ENCODE measurements around the gene B3GNT7.
A peak's percentile ranks its signal among the peaks of the same experiment; 100 is the strongest.
"Not testable (repeated sequence)": the region's sequence is repeated elsewhere in the genome, so short reads cannot be mapped to it uniquely, and the experiment has no call there.

Gene B3GNT7

GRCh38 chr2:231401101-231401500 lies 5.6 kb downstream of the B3GNT7 start:
- not testable (repeated sequence) for DNase-seq (ENCODE audit: low spot score)

DNA sequence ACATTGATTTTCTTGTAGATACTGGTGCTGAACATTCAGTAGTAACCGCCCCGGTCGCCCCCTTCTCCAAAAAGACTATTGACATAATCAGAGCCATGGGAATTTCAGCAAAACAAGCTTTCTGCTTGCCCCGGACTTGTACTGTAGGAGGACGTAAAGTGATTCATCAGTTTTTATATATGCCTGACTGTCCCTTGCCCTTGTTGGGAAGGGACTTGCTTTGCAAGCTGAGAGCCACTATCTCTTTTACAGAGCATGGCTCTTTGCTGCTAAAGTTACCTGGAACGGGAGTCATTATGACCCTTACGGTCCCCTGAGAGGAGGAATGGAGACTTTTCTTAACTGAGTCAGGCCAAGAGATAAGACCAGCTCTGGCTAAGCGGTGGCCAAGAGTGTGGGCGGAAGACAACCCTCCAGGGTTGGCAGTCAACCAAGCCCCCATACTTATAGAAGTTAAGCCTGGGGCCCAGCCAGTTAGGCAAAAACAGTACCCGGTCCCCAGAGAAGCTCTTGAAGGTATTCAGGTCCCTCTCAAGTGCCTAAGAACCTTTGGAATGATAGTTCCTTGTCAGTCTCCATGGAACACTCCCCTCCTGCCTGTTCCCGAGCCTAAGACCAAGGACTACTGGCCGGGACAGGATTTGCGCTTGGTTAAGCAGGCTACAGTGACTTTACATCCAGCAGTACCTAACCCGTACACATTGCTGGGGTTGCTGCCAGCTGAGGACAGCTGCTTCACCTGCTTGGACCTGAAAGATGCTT lies 8.1 kb downstream of the B3GNT7 start:
- not testable (repeated sequence) for DNase-seq (ENCODE audit: low spot score)

DNA sequence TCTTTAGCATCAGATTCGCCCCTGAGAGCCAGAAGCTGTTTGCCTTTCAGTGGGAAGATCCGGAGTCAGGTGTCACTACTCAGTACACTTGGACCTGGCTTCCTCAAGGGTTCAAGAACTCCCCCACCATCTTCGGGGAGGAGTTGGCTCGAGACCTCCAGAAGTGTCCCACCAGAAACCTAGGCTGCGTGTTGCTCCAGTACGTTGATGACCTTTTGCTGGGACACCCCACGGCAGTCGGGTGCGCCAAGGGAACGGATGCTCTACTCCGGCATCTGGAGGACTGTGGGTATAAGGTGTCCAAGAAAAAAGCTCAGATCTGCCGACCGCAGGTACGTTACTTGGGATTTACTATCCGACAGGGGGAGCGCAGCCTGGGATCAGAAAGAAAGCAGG lies 8.7 kb downstream of the B3GNT7 start:
- DNase-seq (ENCODE audit: low spot score) = not testable (repeated sequence)

DNA sequence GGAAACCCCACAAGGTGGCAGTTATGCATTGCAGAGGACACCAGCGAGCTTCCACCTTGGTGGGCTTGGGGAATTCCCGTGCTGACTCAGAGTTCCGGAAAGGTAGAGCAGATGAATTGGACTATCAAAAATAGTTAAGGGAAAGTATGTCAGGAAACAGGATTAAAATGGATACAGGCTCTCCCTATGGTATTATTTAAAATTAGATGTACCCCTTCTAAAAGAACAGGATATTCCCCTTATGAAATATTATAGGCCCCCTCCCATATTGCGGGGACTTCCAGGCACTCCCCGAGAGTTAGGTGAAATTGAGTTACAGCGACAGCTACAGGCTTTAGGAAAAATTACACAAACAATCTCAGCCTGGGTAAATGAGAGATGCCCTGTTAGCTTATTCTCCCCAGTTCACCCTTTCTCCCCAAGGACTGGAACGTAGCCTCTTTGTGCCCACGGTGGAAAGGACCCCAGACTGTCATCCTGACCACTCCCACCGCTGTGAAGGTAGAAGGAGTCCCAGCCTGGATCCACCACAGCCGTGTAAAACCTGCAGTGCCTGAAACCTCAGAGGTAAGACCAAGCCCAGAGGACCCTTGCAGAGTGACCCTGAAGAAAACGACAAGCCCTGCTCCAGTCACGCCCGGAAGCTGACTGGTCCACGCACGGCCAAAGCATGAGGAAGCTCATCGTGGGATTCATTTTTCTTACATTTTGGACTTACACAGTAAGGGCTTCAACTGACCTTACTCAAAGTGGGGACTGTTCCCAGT lies 10.3 kb downstream of the B3GNT7 start:
- DNase-seq (ENCODE audit: low spot score) = not testable (repeated sequence)

DNA sequence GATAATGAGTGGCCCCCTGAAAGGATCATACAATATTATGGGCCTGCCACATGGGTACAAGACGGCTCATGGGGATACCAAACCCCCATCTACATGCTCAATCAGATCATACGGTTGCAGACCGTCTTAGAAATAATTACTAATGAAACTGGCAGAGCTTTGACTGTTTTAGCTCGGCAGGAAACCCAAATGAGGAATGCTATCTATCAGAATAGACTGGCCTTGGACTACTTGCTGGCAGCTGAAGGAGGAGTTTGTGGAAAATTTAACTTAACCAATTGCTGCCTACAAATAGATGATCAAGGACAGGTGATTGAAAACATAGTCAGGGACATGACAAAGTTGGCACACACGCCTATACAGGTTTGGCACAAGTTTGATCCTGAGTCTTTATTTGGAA lies 12.2 kb downstream of the B3GNT7 start:
- not testable (repeated sequence) for DNase-seq (ENCODE audit: low spot score)

GRCh38 chr2:231408304-231408703 lies 12.8 kb downstream of the B3GNT7 start:
- not testable (repeated sequence) for DNase-seq (ENCODE audit: low spot score)

DNA sequence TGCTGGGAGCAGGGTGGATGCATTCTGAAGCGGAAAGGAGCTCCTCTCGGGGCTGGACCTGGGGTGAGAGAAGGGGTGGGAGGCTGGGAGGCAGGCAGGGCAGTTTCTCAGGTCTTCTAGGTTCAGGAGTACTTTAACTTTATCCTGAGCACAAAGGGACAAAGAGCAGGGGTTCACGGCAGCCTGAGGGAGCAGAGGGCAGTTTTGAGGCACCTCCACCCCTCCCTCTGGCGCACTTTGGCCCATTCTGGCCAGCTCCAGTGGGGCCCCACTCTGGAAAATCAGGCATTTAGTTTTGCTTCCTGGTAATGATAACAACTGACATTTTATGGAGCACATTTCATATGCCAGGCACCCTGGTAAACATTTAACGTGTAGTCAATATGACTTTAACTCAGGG lies 14.3 kb downstream of the B3GNT7 start:
- DNase-seq (ENCODE audit: low spot score) = no peak

GRCh38 chr2:231410293-231411004 lies 14.9 kb downstream of the B3GNT7 start:
- no peak for DNase-seq (ENCODE audit: low spot score)

DNA sequence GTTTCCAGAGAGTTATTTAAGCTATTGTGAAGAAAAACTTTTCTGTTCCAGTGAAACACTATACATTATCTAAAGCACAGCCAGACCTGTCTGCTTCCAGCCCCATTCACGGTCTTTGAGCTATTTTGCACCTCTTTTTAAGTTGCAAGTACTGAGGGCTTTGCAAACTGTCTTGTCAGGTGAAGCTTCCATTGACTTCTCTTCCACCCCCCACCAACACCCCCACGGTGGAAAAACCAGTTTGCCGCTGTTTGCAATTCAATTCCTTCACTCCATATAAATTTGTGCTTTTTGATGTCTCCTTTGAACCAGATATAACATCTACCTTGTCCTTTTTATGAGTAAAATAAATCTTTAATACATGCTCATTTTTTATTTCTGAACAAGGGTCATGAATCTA lies 15.7 kb downstream of the B3GNT7 start:
- no peak for DNase-seq (ENCODE audit: low spot score)

- DNase-seq (ENCODE audit: low spot score) = peak; percentile 61
These were observed 16.5 kb downstream of the B3GNT7 start for GRCh38 chr2:231411831-231412617.

GRCh38 chr2:231412618-231412963 lies 17.1 kb downstream of the B3GNT7 start:
- DNase-seq (ENCODE audit: low spot score) = no peak

- DNase-seq (ENCODE audit: low spot score) = no peak
These were observed 17.9 kb downstream of the B3GNT7 start for GRCh38 chr2:231413456-231413855.

- no peak for DNase-seq (ENCODE audit: low spot score)
These were observed 18.5 kb downstream of the B3GNT7 start for GRCh38 chr2:231413921-231414476.

DNA sequence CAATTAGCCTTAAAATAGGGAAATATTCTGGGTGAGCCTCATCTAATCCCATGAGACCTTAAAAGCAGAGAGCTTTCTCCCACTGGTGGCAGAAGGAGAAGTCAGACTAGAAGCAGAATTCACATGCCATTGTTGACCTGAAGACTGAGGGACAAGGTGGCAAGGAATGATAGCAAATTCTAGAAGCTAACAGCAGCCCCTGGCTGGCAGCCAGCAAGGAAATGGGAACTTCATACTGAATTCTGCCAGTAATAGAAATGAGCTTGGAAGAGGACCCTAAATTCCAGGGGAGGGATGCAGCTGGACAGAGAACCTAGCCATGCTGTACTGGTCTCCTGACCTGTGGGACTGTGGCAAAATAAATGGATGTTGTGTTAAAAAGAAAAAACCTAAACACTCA lies 19.5 kb downstream of the B3GNT7 start:
- DNase-seq (ENCODE audit: low spot score) = no peak

- DNase-seq (ENCODE audit: low spot score) = no peak
These were observed 23.5 kb downstream of the B3GNT7 start for GRCh38 chr2:231418820-231419640.

DNA sequence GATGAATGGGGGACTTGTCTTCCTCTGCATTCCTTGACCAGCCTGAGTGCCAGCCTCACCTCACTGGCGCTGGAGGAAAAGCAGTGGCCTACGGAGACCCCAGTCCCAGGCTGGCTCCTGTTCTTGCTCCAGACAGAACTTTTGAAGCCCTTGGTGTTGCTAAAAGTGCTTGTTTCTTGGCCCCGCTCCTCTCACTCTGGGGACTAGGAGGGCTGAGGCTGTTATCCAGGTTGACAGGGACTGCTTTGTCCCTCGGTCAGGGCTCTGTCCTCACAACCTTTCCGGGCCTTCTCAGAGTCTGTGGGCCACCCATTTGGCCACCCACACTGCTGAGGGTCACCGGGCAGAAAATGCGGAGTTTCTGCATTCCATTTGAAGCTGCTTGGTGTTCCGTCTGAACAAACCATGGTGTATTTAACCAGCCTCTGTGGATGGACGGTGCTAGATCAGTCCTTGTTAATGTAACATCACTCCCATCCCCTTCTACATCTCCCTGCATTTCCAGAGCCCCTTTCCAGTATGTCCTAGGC lies 25.6 kb downstream of the B3GNT7 start:
- no peak for DNase-seq (ENCODE audit: low spot score)

- DNase-seq (ENCODE audit: low spot score) = no peak
These were observed 26.5 kb downstream of the B3GNT7 start for GRCh38 chr2:231422056-231422455.

- DNase-seq (ENCODE audit: low spot score) = no peak
These were observed 27.7 kb downstream of the B3GNT7 start for GRCh38 chr2:231423176-231423575.

DNA sequence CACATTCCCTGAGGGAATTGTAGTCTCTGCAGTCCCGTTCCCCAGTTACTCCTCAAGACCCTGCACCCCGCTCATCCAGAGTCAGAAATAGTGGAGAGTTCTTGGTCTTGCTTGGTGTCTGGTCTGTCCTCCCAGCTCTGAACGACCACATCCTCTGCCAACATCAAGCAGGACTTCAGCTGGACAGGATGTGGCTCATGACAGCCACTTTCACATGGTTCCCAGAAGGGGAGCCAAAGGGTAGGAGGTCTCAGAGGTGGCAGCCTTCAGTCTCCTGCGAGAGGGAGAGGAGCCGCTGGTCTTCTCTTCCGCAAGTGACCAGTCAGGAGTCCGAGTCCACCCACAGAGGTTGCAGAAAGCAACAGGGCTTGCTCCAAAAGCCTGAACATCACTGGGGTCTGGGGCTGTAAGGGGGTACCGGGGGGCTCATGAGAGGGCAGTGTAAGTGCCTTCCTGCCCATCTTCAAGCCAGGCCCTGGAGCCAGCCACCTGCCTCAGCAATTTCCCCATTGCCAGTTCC lies 29.8 kb downstream of the B3GNT7 start:
- DNase-seq (ENCODE audit: low spot score) = no peak
